Right lobe of liver (tissue), 6 donors: ENCODE results near the gene WFDC1. TPM values are rescaled to one million over a fixed set of nuclear protein-coding genes. Genes with fewer than 3 reads are reported as not detected.

ENCODE experiments used
- ATAC-seq, 4 donors: fragments of 200-7000 bp; cut with Tn5 transposase; one replicate each; pipeline ENCODE4 v1.9.1; 2020; ENCODE audit warnings: mild to moderate bottlenecking in 4 of 4, moderate library complexity in 4 of 4
- DNase-seq, 3 donors: peaks; one replicate each; pipeline ENCODE4 v3.0.0-alpha.2; 2020
- H3K27ac ChIP-seq, 3 donors: fragments of 200-600 bp; one replicate each; pipeline ENCODE4 v1.8.0; 2022
- H3K27me3 ChIP-seq, 2 donors: fragments of 200-600 bp; one replicate each; pipeline ENCODE4 v1.8.0; 2022
- H3K36me3 ChIP-seq, 4 donors: fragments of 200-600 bp; sonication (generic) in 1 of 4; one replicate each; pipeline versions ENCODE4 v1.5.1 to v1.8.0; 2017 to 2022; ENCODE audit warnings: control low read depth in 1 of 4
- H3K4me1 ChIP-seq, 4 donors: fragments of 200-600 bp; sonication (generic) in 1 of 4; one replicate each; pipeline versions ENCODE4 v1.5.1 to v1.8.0; 2017 to 2022; ENCODE audit warnings: control low read depth in 1 of 4
- H3K4me3 ChIP-seq, 3 donors: fragments of 200-600 bp; one replicate each; pipeline ENCODE4 v1.8.0; 2022
- H3K9me3 ChIP-seq, 4 donors: fragments of 200-600 bp; sonication (generic) in 1 of 4; one replicate each; pipeline versions ENCODE4 v1.5.1 to v1.8.0; 2017 to 2022; ENCODE audit warnings: control low read depth in 1 of 4
- CTCF ChIP-seq, 4 donors: fragments of 200-600 bp in 3 of 4; fragments of 450-650 bp in 1 of 4; IDR thresholded peaks; one replicate each; pipeline versions ENCODE4 v1.5.1 to v1.8.0; 2016 to 2022; ENCODE audit warnings: antibody characterized with exemption in 4 of 4, mild to moderate bottlenecking in 2 of 4
- POLR2A ChIP-seq: fragments of 450-650 bp; IDR thresholded peaks from one replicate; pipeline ENCODE4 v1.6.1; 2017; ENCODE audit warnings: antibody characterized with exemption, mild to moderate bottlenecking
- WGBS: methylation state at CpG from one replicate; pipeline ENCODE4 v1.1.6; 2018; ENCODE audit warnings: low coverage, low lambda C conversion rate; ENCODE audit not compliant: insufficient coverage; ENCODE audit errors: missing lambda C conversion rate; 5-methylcytosine and 5-hydroxymethylcytosine counted together
- intact Hi-C, 2 donors: fragments of 100-400 bp; cut with DNase I; formaldehyde crosslinking; loops; one replicate each; pipeline versions ENCODE4 v1.11.2 to v1.14.1; 2022
- long read RNA-seq: library from polyadenylated mRNA; unstranded; transcript quantifications from one replicate; pipeline ENCODE4 v2.0.0, GENCODE V29; 2019
- total RNA-seq, 6 experiments: library from RNA; depleted of rRNA in 2 of 6; stranded (reverse); fragments of >200 nt in 2 of 6; fragmentation: NEBNext Ultra II Directional in 3 of 6; extraction: Animal tissue kit (Norgen Biotek cat#: 25700) in 3 of 6; gene quantifications; one replicate each; pipeline versions ENCODE4 v1.1.0 to v1.2.4, GENCODE V29; 2016 to 2023
- donor health status: DM: no; HTN: yes; CAD: no.
- donor health status: DM: no; HTN: no; CAD: no.
- donor health status: DM: no; HTN: no; CAD: no.
- donor health status: DM: no; HTN: yes; CAD: no.
- donor health status: DM: no; HTN: yes; CAD: no.

WFDC1 gene
- total RNA-seq, result 1 to 10 TPM in 4 of 6 experiments, under 1 TPM in 2; 0.64 to 5.0 (median 2.3) TPM
- long read RNA-seq, result 0 reads

GRCh38 chr16:84294531-84295142, at the start of gene WFDC1:
TSS of gene WFDC1 (plus strand) at chr16:84294878. CDS start at chr16:84294972, 94 bp downstream.
- DNase-seq (no peak), ATAC-seq (peak; percentile 28 to 49 (median 42))
- H3K27me3 ChIP-seq, result no peaks in the 10 kb centered on the region
- intact Hi-C loops, result no loop called here
- no peak for TF ChIP-seq POLR2A
- TF ChIP-seq CTCF (IDR thresholded peaks at IDR 0.05), result no peak
- H3K9me3 ChIP-seq, result no peaks in the 10 kb centered on the region
- H3K4me1 ChIP-seq, result no peaks in the 10 kb centered on the region
- 5% methylated on average over 11 of the region's 29 CpGs for WGBS
- no peaks in the 10 kb centered on the region for H3K36me3 ChIP-seq
- H3K27ac ChIP-seq, result no peak within 1 kb of the TSS
- H3K4me3 ChIP-seq, result peak within 1 kb of the TSS in 2 of 3 donors; percentile 7

- intact Hi-C loops, result no loop called here
- 74% methylated on average over 9 of the region's 10 CpGs for WGBS
- no peak for ATAC-seq
Measured at GRCh38 chr16:84245956-84246678, 48.6 kb upstream of the WFDC1 start.

GRCh38 chr16:84246679-84247077, 48.0 kb upstream of the WFDC1 start:
- WGBS, result 30% methylated on average over 4 of the region's 5 CpGs
- Histone ChIP-seq H3K27ac (no peak overlapping the region), H3K4me3 (no peak overlapping the region), H3K9me3 (no peaks in the 10 kb centered on the region), H3K4me1 (no peaks in the 10 kb centered on the region), H3K36me3 (no peaks in the 10 kb centered on the region), H3K27me3 (no peaks in the 10 kb centered on the region)
- DNase-seq, result no peak
- no peak for ATAC-seq
- intact Hi-C loops, result no loop called here
- no peak for TF ChIP-seq CTCF (IDR thresholded peaks at IDR 0.05)
- TF ChIP-seq POLR2A, result no peak

More at GRCh38 chr16:84245956-84246678, 48.6 kb upstream of the WFDC1 start:
- no peaks in the 10 kb centered on the region for H3K36me3 ChIP-seq
- no peak overlapping the region for H3K27ac ChIP-seq
- no peaks in the 10 kb centered on the region for H3K9me3 ChIP-seq
- H3K4me1 ChIP-seq, result no peaks in the 10 kb centered on the region
- TF ChIP-seq CTCF (IDR thresholded peaks at IDR 0.05) (no peak), POLR2A (no peak)
- DNase-seq, result no peak
- no peaks in the 10 kb centered on the region for H3K27me3 ChIP-seq
- H3K4me3 ChIP-seq, result no peak overlapping the region

- no peaks in the 10 kb centered on the region for H3K4me1 ChIP-seq
- no peaks in the 10 kb centered on the region for H3K9me3 ChIP-seq
- H3K4me3 ChIP-seq, result no peak overlapping the region
- intact Hi-C loops, result no loop called here
- no peaks in the 10 kb centered on the region for H3K27me3 ChIP-seq
- no peak for DNase-seq
- H3K36me3 ChIP-seq, result no peaks in the 10 kb centered on the region
- no peak for TF ChIP-seq POLR2A
- TF ChIP-seq CTCF (IDR thresholded peaks at IDR 0.05), result no peak
- ATAC-seq, result no peak
- 69% methylated on average over 5 of the region's 6 CpGs for WGBS
- H3K27ac ChIP-seq, result no peak overlapping the region
Measured at GRCh38 chr16:84247331-84247730, 47.3 kb upstream of the WFDC1 start.
